ENCODE data around the gene SIGLEC7.

SIGLEC7 gene

DNA sequence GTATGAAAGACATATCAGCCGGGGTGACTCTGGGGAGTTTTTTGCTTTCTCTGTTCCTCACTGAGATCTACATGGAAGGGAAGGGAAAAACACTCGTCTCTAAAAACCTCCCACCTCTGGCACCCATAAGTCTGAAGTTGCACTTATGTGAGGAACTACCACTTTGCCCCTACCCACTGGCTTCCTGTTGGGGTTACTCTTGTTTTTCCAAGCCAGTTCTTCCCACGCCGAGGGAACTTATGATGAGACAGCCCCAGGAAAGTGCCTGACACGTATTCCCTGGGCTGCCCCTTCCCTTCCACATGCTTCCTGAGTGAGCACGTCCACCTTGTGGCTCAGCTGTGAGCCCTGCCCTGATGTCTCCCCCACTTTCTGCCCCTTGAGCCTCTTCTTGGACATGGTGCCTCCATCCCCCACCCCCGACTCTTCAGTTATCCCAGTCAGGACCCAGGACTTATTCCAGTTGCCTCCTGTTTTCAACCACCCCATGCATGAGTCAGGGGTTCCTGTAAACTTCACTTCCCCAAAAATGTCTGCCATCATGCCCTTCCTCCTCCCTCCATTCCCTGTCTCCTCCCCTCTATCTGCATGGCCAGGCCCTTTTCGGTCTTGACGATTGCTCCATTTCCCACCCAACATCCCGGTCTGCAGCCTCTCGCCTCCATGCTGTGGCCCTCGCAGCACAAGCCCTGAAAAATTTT lies 5.1 kb upstream of the SIGLEC7 start:
- no peak for ATAC-seq
- TF ChIP-seq, protein P1, sequence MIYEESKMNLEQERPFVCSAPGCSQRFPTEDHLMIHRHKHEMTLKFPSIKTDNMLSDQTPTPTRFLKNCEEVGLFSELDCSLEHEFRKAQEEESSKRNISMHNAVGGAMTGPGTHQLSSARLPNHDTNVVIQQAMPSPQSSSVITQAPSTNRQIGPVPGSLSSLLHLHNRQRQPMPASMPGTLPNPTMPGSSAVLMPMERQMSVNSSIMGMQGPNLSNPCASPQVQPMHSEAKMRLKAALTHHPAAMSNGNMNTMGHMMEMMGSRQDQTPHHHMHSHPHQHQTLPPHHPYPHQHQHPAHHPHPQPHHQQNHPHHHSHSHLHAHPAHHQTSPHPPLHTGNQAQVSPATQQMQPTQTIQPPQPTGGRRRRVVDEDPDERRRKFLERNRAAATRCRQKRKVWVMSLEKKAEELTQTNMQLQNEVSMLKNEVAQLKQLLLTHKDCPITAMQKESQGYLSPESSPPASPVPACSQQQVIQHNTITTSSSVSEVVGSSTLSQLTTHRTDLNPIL (CRISPR knock-in tag; IDR thresholded peaks at IDR 0.05; ENCODE audit: low read depth), result no peak
- no peak for TF ChIP-seq TOX (CRISPR knock-in tag; IDR thresholded peaks at IDR 0.05; ENCODE audit: borderline replicate concordance)
- no peak for TF ChIP-seq PPARA (CRISPR knock-in tag; IDR thresholded peaks at IDR 0.05; ENCODE audit: borderline replicate concordance)
- TF ChIP-seq ZC3H10 (CRISPR knock-in tag; IDR thresholded peaks at IDR 0.05), result no peak
- no peak for TF ChIP-seq BACH2 (CRISPR knock-in tag; IDR thresholded peaks at IDR 0.05; ENCODE audit: borderline replicate concordance)
- TF ChIP-seq ZNF8 (CRISPR knock-in tag; IDR thresholded peaks at IDR 0.05), result no peak
- TF ChIP-seq TCF4 (CRISPR knock-in tag; IDR thresholded peaks at IDR 0.05; ENCODE audit: borderline replicate concordance), result no peak

DNA sequence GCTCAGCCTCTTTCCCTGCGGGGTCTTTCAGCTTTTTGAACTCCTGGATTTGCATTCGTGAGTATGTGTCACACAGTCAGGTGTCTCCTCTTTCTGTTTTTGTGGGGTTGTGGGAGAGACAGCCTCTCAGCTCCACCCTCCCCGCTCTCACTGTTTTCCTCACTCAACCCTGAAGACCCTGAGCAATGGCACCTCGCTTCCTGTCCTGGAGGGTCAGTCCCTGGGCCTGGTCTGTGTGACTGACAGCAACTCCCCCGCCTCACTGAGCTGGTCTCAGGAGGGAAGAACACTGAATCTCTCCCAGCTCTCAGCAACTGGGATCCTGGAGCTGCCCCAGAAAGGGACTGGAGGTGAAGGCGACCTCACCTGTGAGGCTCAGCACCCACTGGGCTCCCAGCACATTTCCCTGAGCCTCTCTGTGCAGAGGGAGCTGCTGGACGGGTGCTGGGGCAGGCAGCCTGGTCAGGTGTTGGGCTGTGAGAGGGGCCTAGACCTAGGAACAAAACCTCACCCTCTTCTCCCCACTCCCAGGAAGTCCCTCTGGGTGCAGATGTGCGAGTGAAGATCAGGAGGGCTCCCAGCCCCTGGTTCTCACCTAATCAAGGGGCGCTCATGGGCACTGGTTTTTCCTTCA lies 4.2 kb upstream of the SIGLEC7 start:
- TF ChIP-seq ZFP30 (CRISPR knock-in tag; IDR thresholded peaks at IDR 0.05) (no peak), ZC3H10 (CRISPR knock-in tag; IDR thresholded peaks at IDR 0.05) (no peak), TSHZ2 (CRISPR knock-in tag; IDR thresholded peaks at IDR 0.05) (no peak), ZNF70 (CRISPR knock-in tag; IDR thresholded peaks at IDR 0.05) (no peak), RARB (CRISPR knock-in tag; IDR thresholded peaks at IDR 0.05) (no peak), PPARA (CRISPR knock-in tag; IDR thresholded peaks at IDR 0.05; ENCODE audit: borderline replicate concordance) (no peak), TOX (CRISPR knock-in tag; IDR thresholded peaks at IDR 0.05; ENCODE audit: borderline replicate concordance) (no peak), ZNF8 (CRISPR knock-in tag; IDR thresholded peaks at IDR 0.05) (no peak), POU6F1 (CRISPR knock-in tag; IDR thresholded peaks at IDR 0.05; ENCODE audit: borderline replicate concordance, low read depth) (no peak), TCF4 (CRISPR knock-in tag; IDR thresholded peaks at IDR 0.05; ENCODE audit: borderline replicate concordance) (no peak), ZFP3 (CRISPR knock-in tag; IDR thresholded peaks at IDR 0.05) (no peak), SNAI2 (CRISPR knock-in tag; IDR thresholded peaks at IDR 0.05) (no peak), ARNTL (CRISPR knock-in tag; IDR thresholded peaks at IDR 0.05; ENCODE audit: borderline replicate concordance, low read depth) (no peak), ZNF565 (CRISPR knock-in tag; conservative IDR thresholded peaks at IDR 0.05; ENCODE audit: low read depth) (no peak), ISL1 (CRISPR knock-in tag; IDR thresholded peaks at IDR 0.05) (no peak), CSDC2 (CRISPR knock-in tag; IDR thresholded peaks at IDR 0.05) (no peak), OSR1 (CRISPR knock-in tag; IDR thresholded peaks at IDR 0.05) (no peak)
- TF ChIP-seq, protein P2, sequence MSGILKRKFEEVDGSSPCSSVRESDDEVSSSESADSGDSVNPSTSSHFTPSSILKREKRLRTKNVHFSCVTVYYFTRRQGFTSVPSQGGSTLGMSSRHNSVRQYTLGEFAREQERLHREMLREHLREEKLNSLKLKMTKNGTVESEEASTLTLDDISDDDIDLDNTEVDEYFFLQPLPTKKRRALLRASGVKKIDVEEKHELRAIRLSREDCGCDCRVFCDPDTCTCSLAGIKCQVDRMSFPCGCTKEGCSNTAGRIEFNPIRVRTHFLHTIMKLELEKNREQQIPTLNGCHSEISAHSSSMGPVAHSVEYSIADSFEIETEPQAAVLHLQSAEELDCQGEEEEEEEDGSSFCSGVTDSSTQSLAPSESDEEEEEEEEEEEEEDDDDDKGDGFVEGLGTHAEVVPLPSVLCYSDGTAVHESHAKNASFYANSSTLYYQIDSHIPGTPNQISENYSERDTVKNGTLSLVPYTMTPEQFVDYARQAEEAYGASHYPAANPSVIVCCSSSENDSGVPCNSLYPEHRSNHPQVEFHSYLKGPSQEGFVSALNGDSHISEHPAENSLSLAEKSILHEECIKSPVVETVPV (CRISPR knock-in tag; IDR thresholded peaks at IDR 0.05), result no peak
- TF ChIP-seq, protein P1 (CRISPR knock-in tag; IDR thresholded peaks at IDR 0.05; ENCODE audit: low read depth), result no peak
- no peak for ATAC-seq

- TF ChIP-seq BACH2 (CRISPR knock-in tag; IDR thresholded peaks at IDR 0.05; ENCODE audit: borderline replicate concordance), result no peak
- TF ChIP-seq ZFP30 (CRISPR knock-in tag; IDR thresholded peaks at IDR 0.05), result no peak
- TF ChIP-seq OSR1 (CRISPR knock-in tag; IDR thresholded peaks at IDR 0.05), result no peak
- TF ChIP-seq POU6F1 (CRISPR knock-in tag; IDR thresholded peaks at IDR 0.05; ENCODE audit: borderline replicate concordance, low read depth), result no peak
- no peak for TF ChIP-seq ZNF70 (CRISPR knock-in tag; IDR thresholded peaks at IDR 0.05)
- TF ChIP-seq, protein P3, sequence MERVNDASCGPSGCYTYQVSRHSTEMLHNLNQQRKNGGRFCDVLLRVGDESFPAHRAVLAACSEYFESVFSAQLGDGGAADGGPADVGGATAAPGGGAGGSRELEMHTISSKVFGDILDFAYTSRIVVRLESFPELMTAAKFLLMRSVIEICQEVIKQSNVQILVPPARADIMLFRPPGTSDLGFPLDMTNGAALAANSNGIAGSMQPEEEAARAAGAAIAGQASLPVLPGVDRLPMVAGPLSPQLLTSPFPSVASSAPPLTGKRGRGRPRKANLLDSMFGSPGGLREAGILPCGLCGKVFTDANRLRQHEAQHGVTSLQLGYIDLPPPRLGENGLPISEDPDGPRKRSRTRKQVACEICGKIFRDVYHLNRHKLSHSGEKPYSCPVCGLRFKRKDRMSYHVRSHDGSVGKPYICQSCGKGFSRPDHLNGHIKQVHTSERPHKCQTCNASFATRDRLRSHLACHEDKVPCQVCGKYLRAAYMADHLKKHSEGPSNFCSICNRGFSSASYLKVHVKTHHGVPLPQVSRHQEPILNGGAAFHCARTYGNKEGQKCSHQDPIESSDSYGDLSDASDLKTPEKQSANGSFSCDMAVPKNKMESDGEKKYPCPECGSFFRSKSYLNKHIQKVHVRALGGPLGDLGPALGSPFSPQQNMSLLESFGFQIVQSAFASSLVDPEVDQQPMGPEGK (CRISPR knock-in tag; IDR thresholded peaks at IDR 0.05; ENCODE audit: borderline replicate concordance), result no peak
- TF ChIP-seq, protein P1 (CRISPR knock-in tag; IDR thresholded peaks at IDR 0.05; ENCODE audit: low read depth), result no peak
- no peak for ATAC-seq
Observed at GRCh38 chr19:51138549-51138979, 3.5 kb upstream of the SIGLEC7 start.

All from SK-N-SH treated with all-trans-retinoic acid at 6 μM for 48 hours (cell line).